WTC11 (cell line): ENCODE results near the gene WDR76. TPM values are rescaled to one million over a fixed set of nuclear protein-coding genes. Genes with fewer than 3 reads are reported as not detected.
"Not testable (repeated sequence)": the region's sequence is repeated elsewhere in the genome, so short reads cannot be mapped to it uniquely, and the experiment has no call there.

Experiments
- ATAC-seq: fragments of 200-7000 bp; cut with Tn5 transposase; 2 replicates; pipeline ENCODE4 v1.10.0; 2021; ENCODE audit warnings: mild to moderate bottlenecking, moderate library complexity
- CTCF ChIA-PET: fragments of 300-600 bp; sonication (Branson Sonifier 250); formaldehyde crosslinking; loops from one replicate; lab custom pipeline; 2021; ENCODE audit warnings: antibody characterized with exemption; lab: Charles Lee
- POLR2A ChIA-PET: fragments of 350-600 bp; sonication (Branson Sonifier 250); formaldehyde crosslinking; loops from one replicate; lab custom pipeline; 2021; ENCODE audit warnings: antibody characterized with exemption; lab: Charles Lee
- DNase-seq: peaks from one replicate; pipeline ENCODE4 v3.0.0; 2021; ENCODE audit warnings: low spot score
- H3K27ac Mint-ChIP-seq: 2 replicates; pipeline ENCODE4 v1.8.0; 2021; ENCODE audit warnings: mixed read lengths
- H3K27me3 Mint-ChIP-seq: 2 replicates; pipeline ENCODE4 v1.8.0; 2021; ENCODE audit warnings: low read depth, mild to moderate bottlenecking, moderate library complexity, mixed read lengths
- H3K36me3 Mint-ChIP-seq: 2 replicates; pipeline ENCODE4 v1.8.0; 2021; ENCODE audit warnings: mixed read lengths
- H3K4me1 Mint-ChIP-seq: 2 replicates; pipeline ENCODE4 v1.8.0; 2022; ENCODE audit warnings: mixed read lengths
- H3K4me3 Mint-ChIP-seq: 2 replicates; pipeline ENCODE4 v1.8.0; 2021; ENCODE audit warnings: mild to moderate bottlenecking, moderate library complexity, mixed read lengths
- H3K9me3 Mint-ChIP-seq: 2 replicates; pipeline ENCODE4 v1.8.0; 2021; ENCODE audit warnings: mixed read lengths
- CREB1 ChIP-seq: sonication (generic); formaldehyde crosslinking; IDR thresholded peaks from 2 replicates; pipeline ENCODE4 v1.8.0; 2023; ENCODE audit warnings: mild to moderate bottlenecking, missing genetic modification reagents
- CREM ChIP-seq: sonication (generic); formaldehyde crosslinking; IDR thresholded peaks from 2 replicates; pipeline ENCODE4 v1.8.1; 2022; ENCODE audit warnings: mild to moderate bottlenecking, missing genetic modification reagents, moderate library complexity
- ESRRA ChIP-seq: sonication (generic); formaldehyde crosslinking; IDR thresholded peaks from 2 replicates; pipeline ENCODE4 v1.8.1; 2022; ENCODE audit warnings: mild to moderate bottlenecking, missing genetic modification reagents, borderline replicate concordance
- FOXP1 ChIP-seq: sonication (generic); formaldehyde crosslinking; IDR thresholded peaks from 2 replicates; pipeline ENCODE4 v1.8.0; 2022; ENCODE audit warnings: missing genetic modification reagents, mild to moderate bottlenecking, moderate library complexity, borderline replicate concordance
- GRHL2 ChIP-seq: fragments of 250-450 bp; sonication (Bioruptor Pico); IDR thresholded peaks from 2 replicates; pipeline ENCODE4 v1.8.0; 2022; ENCODE audit warnings: mild to moderate bottlenecking, moderate library complexity; ENCODE audit not compliant: insufficient replicate concordance, severe bottlenecking
- HMGA2 ChIP-seq: fragments of 250-450 bp; sonication (Bioruptor Pico); IDR thresholded peaks from 2 replicates; pipeline ENCODE4 v1.4.0; 2021; ENCODE audit warnings: mild to moderate bottlenecking, moderate library complexity
- JAZF1 ChIP-seq: fragments of 250-450 bp; sonication (Bioruptor Pico); IDR thresholded peaks from 2 replicates; pipeline ENCODE4 v1.9.0; 2021; ENCODE audit warnings: moderate library complexity, mild to moderate bottlenecking, inconsistent platforms
- TCF7 ChIP-seq: sonication (generic); formaldehyde crosslinking; IDR thresholded peaks from 2 replicates; pipeline ENCODE4 v1.8.0; 2022; ENCODE audit warnings: mild to moderate bottlenecking, low read depth, missing genetic modification reagents, moderate library complexity
- TP53 ChIP-seq: sonication (generic); formaldehyde crosslinking; IDR thresholded peaks from 2 replicates; pipeline ENCODE4 v1.8.1; 2023; ENCODE audit warnings: mild to moderate bottlenecking, missing genetic modification reagents
- total RNA-seq: library from RNA; stranded (reverse); gene quantifications from 3 replicates; pipeline ENCODE4 v1.2.3, GENCODE V29; 2021
- TF ChIP-seq, protein P1 (sequence below): fragments of 250-450 bp; sonication (Bioruptor Pico); conservative IDR thresholded peaks from 2 replicates; pipeline ENCODE4 v1.9.0; 2021; ENCODE audit warnings: mild to moderate bottlenecking
- TF ChIP-seq, protein P2 (sequence below): sonication (generic); formaldehyde crosslinking; IDR thresholded peaks from 2 replicates; pipeline ENCODE4 v1.8.0; 2022; ENCODE audit warnings: mild to moderate bottlenecking, missing genetic modification reagents
- TF ChIP-seq, protein P3 (sequence below): sonication (generic); formaldehyde crosslinking; IDR thresholded peaks from 2 replicates; pipeline ENCODE4 v1.8.1; 2023; ENCODE audit warnings: mild to moderate bottlenecking, missing genetic modification reagents
- TF ChIP-seq, protein P4 (sequence below): sonication (generic); formaldehyde crosslinking; IDR thresholded peaks from 2 replicates; pipeline ENCODE4 v1.8.1; 2022; ENCODE audit warnings: mild to moderate bottlenecking, moderate library complexity, missing genetic modification reagents
- TF ChIP-seq, protein P5 (sequence below): sonication (generic); formaldehyde crosslinking; IDR thresholded peaks from 2 replicates; pipeline ENCODE4 v1.8.1; 2023; ENCODE audit warnings: mild to moderate bottlenecking, missing genetic modification reagents, moderate library complexity
- TF ChIP-seq, protein P6 (sequence below): sonication (generic); formaldehyde crosslinking; conservative IDR thresholded peaks from 2 replicates; pipeline ENCODE4 v1.8.1; 2022; ENCODE audit warnings: mild to moderate bottlenecking, missing genetic modification reagents
- TF ChIP-seq, protein P7 (sequence below): sonication (generic); formaldehyde crosslinking; IDR thresholded peaks from 2 replicates; pipeline ENCODE4 v1.8.0; 2022; ENCODE audit warnings: mild to moderate bottlenecking, missing genetic modification reagents
- TF ChIP-seq, protein P8 (sequence below): sonication (generic); formaldehyde crosslinking; IDR thresholded peaks from 2 replicates; pipeline ENCODE4 v1.8.1; 2022; ENCODE audit warnings: mild to moderate bottlenecking, missing genetic modification reagents, moderate library complexity, borderline replicate concordance
- TF ChIP-seq, protein P9 (sequence below): fragments of 250-450 bp; sonication (Bioruptor Pico); IDR thresholded peaks from 2 replicates; pipeline ENCODE4 v1.9.0; 2021; ENCODE audit warnings: moderate library complexity, mild to moderate bottlenecking, inconsistent platforms, borderline replicate concordance
- TF ChIP-seq, protein P10 (sequence below): sonication (generic); formaldehyde crosslinking; IDR thresholded peaks from 2 replicates; pipeline ENCODE4 v1.8.1; 2022; ENCODE audit warnings: low read depth, missing genetic modification reagents, borderline replicate concordance

The WDR76 gene
- total RNA-seq, 1 experiment from 2014 or later: 16.2 TPM

DNA sequence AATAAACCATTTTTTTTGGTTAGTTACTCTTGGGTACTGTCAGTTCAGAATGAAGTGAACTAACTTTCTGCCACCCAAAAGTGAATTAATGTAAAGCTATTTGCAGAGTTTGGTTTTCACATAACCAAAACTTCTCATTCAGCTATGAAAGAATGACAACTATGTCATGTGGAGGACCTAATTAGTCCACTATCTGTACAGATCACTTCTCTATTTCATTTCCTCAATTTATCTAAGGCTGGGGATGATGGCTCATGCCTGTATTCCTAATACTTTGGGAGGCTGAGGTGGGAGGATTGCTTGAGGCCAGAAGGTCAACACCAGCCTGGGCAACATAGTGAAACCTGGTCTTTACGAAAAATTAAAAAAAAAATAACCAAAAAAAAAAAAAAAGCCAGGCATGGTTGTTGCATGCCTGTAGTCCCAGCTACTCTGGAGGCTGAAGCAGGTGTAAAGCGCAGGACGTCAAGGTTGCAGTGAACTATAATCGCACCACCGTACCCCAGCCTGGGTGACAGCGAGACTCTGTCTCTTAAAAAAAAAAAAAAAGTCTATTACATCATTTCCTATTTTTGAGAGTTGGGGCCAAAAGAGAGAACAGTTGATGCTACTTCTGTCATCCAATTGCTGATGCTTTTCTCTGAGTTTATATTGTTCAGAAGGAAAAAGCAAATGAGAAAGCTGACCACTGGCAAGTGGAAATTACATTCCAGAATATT, 17.7 kb upstream of the WDR76 start (continued):
- TF ChIP-seq, protein P1, sequence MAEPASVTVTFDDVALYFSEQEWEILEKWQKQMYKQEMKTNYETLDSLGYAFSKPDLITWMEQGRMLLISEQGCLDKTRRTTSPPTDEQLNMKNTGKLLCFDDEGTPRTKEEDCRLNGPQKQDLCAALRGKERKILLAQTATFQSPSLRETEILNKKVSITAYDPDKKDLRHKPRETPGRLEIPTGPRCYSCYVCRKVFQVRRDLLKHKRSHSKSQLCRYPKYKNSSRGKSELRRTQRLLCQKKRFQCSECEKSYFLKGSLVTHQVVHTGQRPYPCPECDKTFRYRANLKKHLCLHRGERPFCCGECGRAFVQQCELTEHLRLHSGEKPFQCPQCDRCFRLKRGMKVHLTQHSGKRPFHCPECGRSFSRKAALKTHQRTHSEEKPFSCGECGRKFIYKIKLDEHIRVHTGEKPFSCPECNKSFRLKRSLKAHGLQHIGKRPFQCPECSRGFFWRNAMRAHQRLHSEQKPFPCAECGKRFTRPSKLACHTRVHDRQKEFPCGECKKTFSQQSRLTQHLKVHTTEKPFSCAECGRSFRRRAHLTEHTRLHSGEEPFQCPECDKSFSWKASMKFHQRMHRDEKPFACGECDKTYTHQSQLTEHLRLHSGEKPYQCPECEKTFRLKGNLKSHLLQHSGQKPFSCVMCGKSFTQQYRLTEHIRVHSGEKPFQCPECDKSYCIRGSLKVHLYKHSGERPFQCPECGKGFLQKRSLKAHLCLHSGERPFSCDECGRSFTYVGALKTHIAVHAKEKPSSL (CRISPR knock-in tag): no peak
- TF ChIP-seq CREM (CRISPR knock-in tag): no peak
- TF ChIP-seq, protein P2, sequence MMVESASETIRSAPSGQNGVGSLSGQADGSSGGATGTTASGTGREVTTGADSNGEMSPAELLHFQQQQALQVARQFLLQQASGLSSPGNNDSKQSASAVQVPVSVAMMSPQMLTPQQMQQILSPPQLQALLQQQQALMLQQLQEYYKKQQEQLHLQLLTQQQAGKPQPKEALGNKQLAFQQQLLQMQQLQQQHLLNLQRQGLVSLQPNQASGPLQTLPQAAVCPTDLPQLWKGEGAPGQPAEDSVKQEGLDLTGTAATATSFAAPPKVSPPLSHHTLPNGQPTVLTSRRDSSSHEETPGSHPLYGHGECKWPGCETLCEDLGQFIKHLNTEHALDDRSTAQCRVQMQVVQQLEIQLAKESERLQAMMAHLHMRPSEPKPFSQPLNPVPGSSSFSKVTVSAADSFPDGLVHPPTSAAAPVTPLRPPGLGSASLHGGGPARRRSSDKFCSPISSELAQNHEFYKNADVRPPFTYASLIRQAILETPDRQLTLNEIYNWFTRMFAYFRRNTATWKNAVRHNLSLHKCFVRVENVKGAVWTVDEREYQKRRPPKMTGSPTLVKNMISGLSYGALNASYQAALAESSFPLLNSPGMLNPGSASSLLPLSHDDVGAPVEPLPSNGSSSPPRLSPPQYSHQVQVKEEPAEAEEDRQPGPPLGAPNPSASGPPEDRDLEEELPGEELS (CRISPR knock-in tag): no peak
- no peak for TF ChIP-seq HMGA2 (CRISPR knock-in tag)
- TF ChIP-seq, protein P3, sequence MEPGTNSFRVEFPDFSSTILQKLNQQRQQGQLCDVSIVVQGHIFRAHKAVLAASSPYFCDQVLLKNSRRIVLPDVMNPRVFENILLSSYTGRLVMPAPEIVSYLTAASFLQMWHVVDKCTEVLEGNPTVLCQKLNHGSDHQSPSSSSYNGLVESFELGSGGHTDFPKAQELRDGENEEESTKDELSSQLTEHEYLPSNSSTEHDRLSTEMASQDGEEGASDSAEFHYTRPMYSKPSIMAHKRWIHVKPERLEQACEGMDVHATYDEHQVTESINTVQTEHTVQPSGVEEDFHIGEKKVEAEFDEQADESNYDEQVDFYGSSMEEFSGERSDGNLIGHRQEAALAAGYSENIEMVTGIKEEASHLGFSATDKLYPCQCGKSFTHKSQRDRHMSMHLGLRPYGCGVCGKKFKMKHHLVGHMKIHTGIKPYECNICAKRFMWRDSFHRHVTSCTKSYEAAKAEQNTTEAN (CRISPR knock-in tag): no peak
- TF ChIP-seq CREB1 (CRISPR knock-in tag): no peak
- TF ChIP-seq, all 79 proteins: peak for 0

DNA sequence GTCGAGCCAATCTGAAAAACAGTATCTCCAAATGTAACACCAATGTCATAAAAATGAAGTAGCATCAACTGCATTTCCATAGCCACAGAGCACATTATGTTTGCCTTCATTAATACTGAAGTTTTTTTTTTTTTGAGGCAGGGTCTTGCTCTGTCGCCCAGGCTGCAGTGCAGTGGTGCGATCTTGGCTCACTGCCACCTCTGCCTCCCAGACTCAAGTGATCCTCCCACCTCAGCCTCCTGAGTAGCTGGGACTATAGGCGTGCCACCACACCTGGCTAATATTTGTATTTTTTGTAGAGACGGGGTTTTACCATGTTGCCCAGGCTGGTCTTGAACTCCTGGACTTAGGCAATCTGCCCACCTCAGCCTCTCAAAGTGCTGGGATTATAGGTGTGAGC, 11.7 kb upstream of the WDR76 start:
- DNase-seq, ATAC-seq, H3K27me3 Mint-ChIP-seq, H3K4me1 Mint-ChIP-seq, CTCF ChIA-PET, H3K4me3 Mint-ChIP-seq, H3K9me3 Mint-ChIP-seq, H3K27ac Mint-ChIP-seq: not testable (repeated sequence)
- POLR2A ChIA-PET: interaction anchor here (1.0 kb wide), 1 partner anchor 14 kb away, joined by 3 read pairs; the partner anchor contains the start of gene HYPK
- peaks cover 69% of the 10 kb centered on the region for H3K36me3 Mint-ChIP-seq

DNA sequence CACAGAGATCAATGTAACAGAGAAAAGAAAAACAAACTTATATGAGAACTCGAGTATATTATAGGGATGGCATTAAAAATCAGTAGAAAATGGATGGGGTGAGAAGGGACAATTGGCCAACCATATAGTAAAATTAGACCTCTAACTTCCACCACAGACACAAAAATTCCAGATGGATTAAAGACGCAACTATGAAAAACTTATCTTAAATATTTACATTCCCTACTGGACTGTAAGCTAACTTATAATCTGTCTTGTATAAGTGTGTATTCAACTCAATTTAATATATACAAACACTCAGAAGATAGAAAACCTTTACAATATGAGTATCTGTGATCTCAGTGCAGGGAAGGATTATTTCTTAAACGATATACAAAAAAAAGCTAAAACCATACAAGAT, 5.3 kb upstream of the WDR76 start:
- H3K27me3 Mint-ChIP-seq: peaks cover 22% of the 10 kb centered on the region
- peaks cover 7% of the 10 kb centered on the region for H3K4me1 Mint-ChIP-seq
- ATAC-seq: no peak
- no peak overlapping the region for H3K27ac Mint-ChIP-seq
- H3K36me3 Mint-ChIP-seq: peaks cover 37% of the 10 kb centered on the region
- POLR2A ChIA-PET: interaction anchor here (0.7 kb wide), 1 partner anchor 1746 kb away, joined by 4 read pairs; no protein-coding TSS in a partner anchor
- CTCF ChIA-PET: no interaction called here
- H3K4me3 Mint-ChIP-seq: no peak overlapping the region
- H3K9me3 Mint-ChIP-seq: peaks cover 6% of the 10 kb centered on the region
- DNase-seq: no peak
- TF ChIP-seq, protein P4, sequence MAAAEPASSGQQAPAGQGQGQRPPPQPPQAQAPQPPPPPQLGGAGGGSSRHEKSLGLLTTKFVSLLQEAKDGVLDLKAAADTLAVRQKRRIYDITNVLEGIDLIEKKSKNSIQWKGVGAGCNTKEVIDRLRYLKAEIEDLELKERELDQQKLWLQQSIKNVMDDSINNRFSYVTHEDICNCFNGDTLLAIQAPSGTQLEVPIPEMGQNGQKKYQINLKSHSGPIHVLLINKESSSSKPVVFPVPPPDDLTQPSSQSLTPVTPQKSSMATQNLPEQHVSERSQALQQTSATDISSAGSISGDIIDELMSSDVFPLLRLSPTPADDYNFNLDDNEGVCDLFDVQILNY (CRISPR knock-in tag): no peak
- TF ChIP-seq, protein P5, sequence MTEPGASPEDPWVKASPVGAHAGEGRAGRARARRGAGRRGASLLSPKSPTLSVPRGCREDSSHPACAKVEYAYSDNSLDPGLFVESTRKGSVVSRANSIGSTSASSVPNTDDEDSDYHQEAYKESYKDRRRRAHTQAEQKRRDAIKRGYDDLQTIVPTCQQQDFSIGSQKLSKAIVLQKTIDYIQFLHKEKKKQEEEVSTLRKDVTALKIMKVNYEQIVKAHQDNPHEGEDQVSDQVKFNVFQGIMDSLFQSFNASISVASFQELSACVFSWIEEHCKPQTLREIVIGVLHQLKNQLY (CRISPR knock-in tag): no peak
- no peak for TF ChIP-seq FOXP1 (CRISPR knock-in tag)
- TF ChIP-seq, protein P6, sequence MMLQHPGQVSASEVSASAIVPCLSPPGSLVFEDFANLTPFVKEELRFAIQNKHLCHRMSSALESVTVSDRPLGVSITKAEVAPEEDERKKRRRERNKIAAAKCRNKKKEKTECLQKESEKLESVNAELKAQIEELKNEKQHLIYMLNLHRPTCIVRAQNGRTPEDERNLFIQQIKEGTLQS (CRISPR knock-in tag): no peak
- no peak for TF ChIP-seq TP53 (CRISPR knock-in tag)
- TF ChIP-seq, protein P7, sequence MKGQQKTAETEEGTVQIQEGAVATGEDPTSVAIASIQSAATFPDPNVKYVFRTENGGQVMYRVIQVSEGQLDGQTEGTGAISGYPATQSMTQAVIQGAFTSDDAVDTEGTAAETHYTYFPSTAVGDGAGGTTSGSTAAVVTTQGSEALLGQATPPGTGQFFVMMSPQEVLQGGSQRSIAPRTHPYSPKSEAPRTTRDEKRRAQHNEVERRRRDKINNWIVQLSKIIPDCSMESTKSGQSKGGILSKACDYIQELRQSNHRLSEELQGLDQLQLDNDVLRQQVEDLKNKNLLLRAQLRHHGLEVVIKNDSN (CRISPR knock-in tag): no peak
- no peak for TF ChIP-seq JAZF1 (CRISPR knock-in tag)
- TF ChIP-seq HMGA2 (CRISPR knock-in tag): no peak
- TF ChIP-seq, protein P8, sequence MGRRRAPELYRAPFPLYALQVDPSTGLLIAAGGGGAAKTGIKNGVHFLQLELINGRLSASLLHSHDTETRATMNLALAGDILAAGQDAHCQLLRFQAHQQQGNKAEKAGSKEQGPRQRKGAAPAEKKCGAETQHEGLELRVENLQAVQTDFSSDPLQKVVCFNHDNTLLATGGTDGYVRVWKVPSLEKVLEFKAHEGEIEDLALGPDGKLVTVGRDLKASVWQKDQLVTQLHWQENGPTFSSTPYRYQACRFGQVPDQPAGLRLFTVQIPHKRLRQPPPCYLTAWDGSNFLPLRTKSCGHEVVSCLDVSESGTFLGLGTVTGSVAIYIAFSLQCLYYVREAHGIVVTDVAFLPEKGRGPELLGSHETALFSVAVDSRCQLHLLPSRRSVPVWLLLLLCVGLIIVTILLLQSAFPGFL: no peak
- no peak for TF ChIP-seq GRHL2 (CRISPR knock-in tag)
- TF ChIP-seq CREM (CRISPR knock-in tag): no peak
- TF ChIP-seq, protein P9, sequence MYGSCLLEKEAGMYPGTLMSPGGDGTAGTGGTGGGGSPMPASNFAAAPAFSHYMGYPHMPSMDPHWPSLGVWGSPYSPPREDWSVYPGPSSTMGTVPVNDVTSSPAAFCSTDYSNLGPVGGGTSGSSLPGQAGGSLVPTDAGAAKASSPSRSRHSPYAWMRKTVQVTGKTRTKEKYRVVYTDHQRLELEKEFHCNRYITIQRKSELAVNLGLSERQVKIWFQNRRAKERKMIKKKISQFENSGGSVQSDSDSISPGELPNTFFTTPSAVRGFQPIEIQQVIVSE (CRISPR knock-in tag): no peak
- TF ChIP-seq, protein P10, sequence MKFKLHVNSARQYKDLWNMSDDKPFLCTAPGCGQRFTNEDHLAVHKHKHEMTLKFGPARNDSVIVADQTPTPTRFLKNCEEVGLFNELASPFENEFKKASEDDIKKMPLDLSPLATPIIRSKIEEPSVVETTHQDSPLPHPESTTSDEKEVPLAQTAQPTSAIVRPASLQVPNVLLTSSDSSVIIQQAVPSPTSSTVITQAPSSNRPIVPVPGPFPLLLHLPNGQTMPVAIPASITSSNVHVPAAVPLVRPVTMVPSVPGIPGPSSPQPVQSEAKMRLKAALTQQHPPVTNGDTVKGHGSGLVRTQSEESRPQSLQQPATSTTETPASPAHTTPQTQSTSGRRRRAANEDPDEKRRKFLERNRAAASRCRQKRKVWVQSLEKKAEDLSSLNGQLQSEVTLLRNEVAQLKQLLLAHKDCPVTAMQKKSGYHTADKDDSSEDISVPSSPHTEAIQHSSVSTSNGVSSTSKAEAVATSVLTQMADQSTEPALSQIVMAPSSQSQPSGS (CRISPR knock-in tag): no peak
- TF ChIP-seq ESRRA (CRISPR knock-in tag): no peak
- TF ChIP-seq TCF7 (CRISPR knock-in tag): no peak
- TF ChIP-seq CREB1 (CRISPR knock-in tag): no peak
